Spleen (tissue), 11 donors: ENCODE data around the gene PTGER3. TPM values are rescaled to one million over a fixed set of nuclear protein-coding genes. Genes with fewer than 3 reads are reported as not detected.
"Not testable (repeated sequence)": the region's sequence is repeated elsewhere in the genome, so short reads cannot be mapped to it uniquely, and the experiment has no call there.

Experiments
- DNase-seq: peaks from one replicate; pipeline ENCODE4 v3.0.0-alpha.2; 2020
- H3K27ac ChIP-seq, 8 donors: fragments of 200-600 bp; sonication (generic) in 7 of 8; 1 replicate in 4 of 8; 2 replicates in 4 of 8; pipeline versions ENCODE4 v1.5.0 to v1.8.0; 2016 to 2021; ENCODE audit warnings: inconsistent platforms in 4 of 8, mild to moderate bottlenecking in 4 of 8, moderate library complexity in 1 of 8
- H3K27me3 ChIP-seq, 7 donors: fragments of 200-600 bp; sonication (generic) in 6 of 7; replicated peaks in 1 of 7; 1 replicate in 4 of 7; 2 replicates in 3 of 7; pipeline versions ENCODE4 v1.5.0 to v1.8.0; 2016 to 2021; ENCODE audit warnings: inconsistent platforms in 3 of 7, mild to moderate bottlenecking in 1 of 7
- H3K36me3 ChIP-seq, 6 donors: fragments of 200-600 bp; sonication (generic) in 5 of 6; 1 replicate in 4 of 6; 2 replicates in 2 of 6; pipeline versions ENCODE4 v1.5.0 to v1.8.0; 2016 to 2021; ENCODE audit warnings: inconsistent platforms in 2 of 6
- H3K4me1 ChIP-seq, 6 donors: fragments of 200-600 bp; sonication (generic) in 5 of 6; 1 replicate in 3 of 6; 2 replicates in 3 of 6; pipeline versions ENCODE4 v1.5.0 to v1.8.0; 2016 to 2021; ENCODE audit warnings: inconsistent platforms in 3 of 6
- H3K4me3 ChIP-seq, 8 donors: fragments of 200-600 bp; sonication (generic) in 7 of 8; 1 replicate in 4 of 8; 2 replicates in 4 of 8; pipeline versions ENCODE4 v1.5.0 to v1.8.0; 2016 to 2021; ENCODE audit warnings: inconsistent platforms in 4 of 8, mild to moderate bottlenecking in 4 of 8, moderate library complexity in 2 of 8
- H3K9me3 ChIP-seq, 8 donors: fragments of 200-600 bp; sonication (generic) in 7 of 8; 1 replicate in 4 of 8; 2 replicates in 4 of 8; pipeline versions ENCODE4 v1.5.0 to v1.8.0; 2016 to 2021; ENCODE audit warnings: inconsistent platforms in 4 of 8
- POLR2A ChIP-seq, 3 donors: fragments of 450-650 bp; IDR thresholded peaks; one replicate each; pipeline ENCODE4 v1.5.1; 2017; ENCODE audit warnings: antibody characterized with exemption in 3 of 3, mild to moderate bottlenecking in 1 of 3
- POLR2AphosphoS5 ChIP-seq, 3 donors: sonication (generic); formaldehyde crosslinking; IDR thresholded peaks; one replicate each; pipeline ENCODE4 v1.5.1; 2017; ENCODE audit warnings: antibody characterized with exemption in 3 of 3
- WGBS, 5 donors: extraction: QIAGEN DNeasy Blood & Tissue Kit in 3 of 5; methylation state at CpG; one replicate each; pipeline versions ENCODE4 v1.1.5 to v1.1.7; 2013 to 2018; 5-methylcytosine and 5-hydroxymethylcytosine counted together
- intact Hi-C: fragments of 100-400 bp; cut with DNase I; formaldehyde crosslinking; loops from one replicate; pipeline ENCODE4 v1.15.0; 2023; ENCODE audit warnings: low total_unique reads
- polyA plus RNA-seq, 3 donors: library from polyadenylated mRNA; stranded (reverse); fragments of 200-250 nt; gene quantifications; one replicate each; pipeline ENCODE4 v1.2.1, GENCODE V29; 2013
- total RNA-seq, 7 donors: library from RNA; depleted of rRNA in 3 of 7; stranded (reverse); fragments of >200 nt in 3 of 7; fragmentation: NEBNext Ultra II Directional in 4 of 7; extraction: Animal tissue kit (Norgen Biotek cat#: 25700) in 4 of 7; gene quantifications; one replicate each; pipeline versions ENCODE4 v1.1.0 to v1.2.1, GENCODE V29; 2016 to 2021
- TF ChIP-seq, protein P1 (sequence below), 11 experiments: fragments of 200-600 bp in 7 of 11; fragments of 450-650 bp in 4 of 11; sonication (generic) in 4 of 11; IDR thresholded peaks in 8 of 11; conservative IDR thresholded peaks in 3 of 11; 1 replicate in 7 of 11; 2 replicates in 4 of 11; pipeline versions ENCODE4 v1.4.0 to v1.8.0; 2016 to 2021; ENCODE audit warnings: antibody characterized with exemption in 11 of 11, inconsistent platforms in 4 of 11, mild to moderate bottlenecking in 1 of 11
- donor health status: healthy with polysubstance abuse.
- donor health status: DM: no; HTN: no; CAD: no; lungs with moderate emphysema.
- donor health status: DM: no; HTN: no; CAD: no.
- donor health status: Bipolar disorder and iron deficiency.
- donor health status: healthy.
- donor health status: DM: no; HTN: no; CAD: no.
- donor health status: DM: yes; HTN: yes; CAD: no.

Gene PTGER3
- total and polyA plus RNA-seq, 10 donors: 0.13 to 1.1 (median 0.39) TPM

DNA sequence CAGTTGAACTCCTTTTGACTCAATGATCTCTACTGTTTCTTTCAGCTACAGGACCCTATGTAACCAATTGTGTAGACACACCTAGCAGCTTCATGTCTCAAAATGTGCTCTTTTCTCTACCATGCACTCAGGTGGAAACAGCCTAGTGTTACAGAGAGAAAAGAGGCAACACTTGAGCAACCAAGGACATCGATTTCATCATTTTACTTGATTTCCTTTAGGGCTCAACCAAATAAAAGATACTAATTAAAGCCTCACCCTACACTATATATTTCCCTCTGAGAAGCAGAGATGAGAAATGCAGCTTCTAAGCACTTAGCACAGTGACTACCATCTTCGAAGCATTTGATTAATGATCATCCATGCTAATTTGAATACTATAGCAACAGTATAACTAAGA lies 55.1 kb downstream of the PTGER3 start:
- H3K9me3 ChIP-seq: no peaks in the 10 kb centered on the region
- WGBS, 5 donors: 69 to 87% (median 77%) methylated on average over 2 of the region's 2 CpGs
- intact Hi-C loops: no loop called here
- H3K4me3 ChIP-seq: no peak overlapping the region
- H3K4me1 ChIP-seq: no peaks in the 10 kb centered on the region
- H3K27ac ChIP-seq: no peak overlapping the region
- no peak for TF ChIP-seq POLR2AphosphoS5 (IDR thresholded peaks at IDR 0.05)
- TF ChIP-seq, protein P1, sequence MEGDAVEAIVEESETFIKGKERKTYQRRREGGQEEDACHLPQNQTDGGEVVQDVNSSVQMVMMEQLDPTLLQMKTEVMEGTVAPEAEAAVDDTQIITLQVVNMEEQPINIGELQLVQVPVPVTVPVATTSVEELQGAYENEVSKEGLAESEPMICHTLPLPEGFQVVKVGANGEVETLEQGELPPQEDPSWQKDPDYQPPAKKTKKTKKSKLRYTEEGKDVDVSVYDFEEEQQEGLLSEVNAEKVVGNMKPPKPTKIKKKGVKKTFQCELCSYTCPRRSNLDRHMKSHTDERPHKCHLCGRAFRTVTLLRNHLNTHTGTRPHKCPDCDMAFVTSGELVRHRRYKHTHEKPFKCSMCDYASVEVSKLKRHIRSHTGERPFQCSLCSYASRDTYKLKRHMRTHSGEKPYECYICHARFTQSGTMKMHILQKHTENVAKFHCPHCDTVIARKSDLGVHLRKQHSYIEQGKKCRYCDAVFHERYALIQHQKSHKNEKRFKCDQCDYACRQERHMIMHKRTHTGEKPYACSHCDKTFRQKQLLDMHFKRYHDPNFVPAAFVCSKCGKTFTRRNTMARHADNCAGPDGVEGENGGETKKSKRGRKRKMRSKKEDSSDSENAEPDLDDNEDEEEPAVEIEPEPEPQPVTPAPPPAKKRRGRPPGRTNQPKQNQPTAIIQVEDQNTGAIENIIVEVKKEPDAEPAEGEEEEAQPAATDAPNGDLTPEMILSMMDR (IDR thresholded peaks at IDR 0.05 in 8 of 11, conservative IDR thresholded peaks at IDR 0.05 in 3 of 11): no peak
- no peak for TF ChIP-seq POLR2A (IDR thresholded peaks at IDR 0.05)
- H3K36me3 ChIP-seq: no peaks in the 10 kb centered on the region
- no peak for DNase-seq
- H3K27me3 ChIP-seq: peaks cover 0 to 8% (median 0%) of the 10 kb centered on the region in 7 donors

DNA sequence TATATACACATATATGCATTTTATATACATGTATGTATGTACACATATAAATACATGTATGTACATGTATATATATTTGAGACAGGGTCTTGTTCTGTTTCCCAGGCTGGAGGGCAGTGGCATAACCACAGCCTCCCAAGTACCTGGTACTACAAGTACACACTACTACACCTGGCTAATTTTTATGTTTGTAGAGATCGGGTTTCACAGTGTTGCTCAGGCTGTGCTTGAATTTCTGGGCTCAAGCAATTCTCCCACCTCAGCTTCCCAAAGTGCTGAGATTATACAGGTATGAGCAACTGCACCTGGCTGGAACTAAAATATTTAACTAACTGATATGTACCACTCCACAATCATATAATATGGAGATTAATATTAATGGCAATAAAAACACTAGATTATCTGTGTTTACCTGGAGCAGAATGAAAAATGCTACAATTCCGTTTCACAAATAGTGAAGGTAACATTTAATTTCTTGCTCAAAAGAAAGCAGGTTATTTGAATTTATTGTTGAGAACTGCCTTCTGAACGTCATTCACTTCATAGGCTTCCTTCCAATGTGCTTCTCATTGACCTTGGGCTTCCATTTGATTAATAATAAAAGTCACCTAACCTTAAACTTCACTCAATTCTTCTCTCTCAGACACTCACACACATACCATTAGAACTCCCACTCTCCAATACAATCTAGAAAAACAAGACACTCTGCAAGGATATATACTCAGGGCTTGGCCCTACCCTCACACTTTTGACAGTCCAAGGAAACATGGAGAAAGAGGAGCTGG lies 57.0 kb downstream of the PTGER3 start:
- intact Hi-C loops: no loop called here
- Histone ChIP-seq H3K4me3 (no peak overlapping the region), H3K36me3 (no peaks in the 10 kb centered on the region), H3K4me1 (no peaks in the 10 kb centered on the region), H3K27ac (no peak overlapping the region), H3K9me3 (no peaks in the 10 kb centered on the region), H3K27me3 (peaks cover 0 to 8% (median 0%) of the 10 kb centered on the region in 7 donors)
- no peak for DNase-seq
- WGBS, 5 donors: 69 to 79% (median 72%) methylated on average over 3 of the region's 3 CpGs
- TF ChIP-seq POLR2A (IDR thresholded peaks at IDR 0.05) (no peak), POLR2AphosphoS5 (IDR thresholded peaks at IDR 0.05) (no peak)
- TF ChIP-seq, protein P1 (IDR thresholded peaks at IDR 0.05 in 8 of 11, conservative IDR thresholded peaks at IDR 0.05 in 3 of 11): no peak

DNA sequence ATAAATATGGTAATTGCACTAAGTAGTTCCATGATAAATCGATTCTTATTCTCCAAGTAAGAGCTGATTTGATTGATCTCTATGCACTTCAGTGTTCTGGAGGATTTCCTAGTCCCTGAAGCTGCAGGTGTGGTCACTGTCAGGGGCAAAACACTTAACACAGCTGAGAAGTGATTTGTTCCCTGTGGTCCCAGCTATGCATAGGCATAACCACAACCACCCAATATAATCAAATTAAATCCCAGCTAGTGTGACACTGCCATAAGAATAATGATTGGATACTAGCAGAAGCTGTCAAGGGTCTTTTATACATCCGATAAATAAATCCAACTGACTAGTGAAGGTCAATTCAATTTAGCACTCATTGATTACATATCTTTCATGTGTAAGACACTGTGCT lies 60.1 kb downstream of the PTGER3 start:
- Histone ChIP-seq H3K9me3 (no peaks in the 10 kb centered on the region), H3K27me3 (no peaks in the 10 kb centered on the region), H3K27ac (no peak overlapping the region), H3K4me1 (no peaks in the 10 kb centered on the region), H3K4me3 (no peak overlapping the region), H3K36me3 (no peaks in the 10 kb centered on the region)
- TF ChIP-seq POLR2AphosphoS5 (IDR thresholded peaks at IDR 0.05) (no peak), POLR2A (IDR thresholded peaks at IDR 0.05) (no peak)
- TF ChIP-seq, protein P1 (IDR thresholded peaks at IDR 0.05 in 8 of 11, conservative IDR thresholded peaks at IDR 0.05 in 3 of 11): no peak
- intact Hi-C loops: no loop called here
- no peak for DNase-seq
- 72 to 80% (median 75%) methylated on average over 2 of the region's 2 CpGs for WGBS, 5 donors

DNA sequence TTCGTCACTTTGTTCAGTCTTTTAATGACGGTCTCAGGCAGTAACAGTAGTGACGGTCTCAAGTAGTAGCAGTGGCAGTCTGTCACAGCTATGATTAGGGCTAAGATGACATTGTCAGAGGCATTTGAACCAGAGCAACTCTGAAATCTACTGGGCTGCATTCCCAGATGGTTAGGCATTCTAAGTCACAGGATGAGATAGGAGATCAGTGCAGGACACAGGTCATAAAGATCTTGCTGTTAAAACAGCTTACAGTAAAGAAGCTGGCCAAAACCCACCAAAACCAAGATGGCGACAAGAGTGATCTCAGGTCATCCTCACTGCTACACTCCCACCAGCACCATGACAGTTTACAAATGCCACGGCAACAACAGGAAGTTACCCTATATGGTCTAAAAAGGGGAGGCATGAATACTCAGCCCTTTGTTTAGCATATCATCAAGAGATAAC lies 61.8 kb downstream of the PTGER3 start:
- intact Hi-C loops, H3K27ac ChIP-seq, H3K4me1 ChIP-seq, H3K27me3 ChIP-seq, DNase-seq, H3K9me3 ChIP-seq, H3K36me3 ChIP-seq, H3K4me3 ChIP-seq: not testable (repeated sequence)
- 90 to 94% (median 94%) methylated on average over 5 of the region's 5 CpGs for WGBS, 5 donors

DNA sequence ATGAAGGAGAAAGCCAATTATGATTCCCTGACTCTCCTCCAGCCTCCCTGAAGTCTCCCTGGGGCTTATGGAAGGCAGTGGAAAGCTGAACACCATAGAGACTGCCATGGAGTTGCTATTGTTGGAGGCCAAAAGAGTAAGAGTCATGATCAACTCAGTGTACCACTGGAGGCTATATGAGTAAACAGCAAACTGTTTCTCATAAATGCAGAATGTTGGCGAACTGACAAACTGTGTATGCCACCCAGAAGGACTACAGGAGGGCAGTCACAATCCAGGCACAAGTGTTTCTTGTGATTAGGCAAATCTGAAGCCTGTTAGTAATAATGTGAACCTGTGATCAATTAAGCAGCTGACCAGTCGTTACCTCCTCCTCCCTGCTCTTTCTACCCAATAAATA lies 62.3 kb downstream of the PTGER3 start:
- WGBS, 5 donors: 81 to 94% (median 87%) methylated on average over 2 of the region's 2 CpGs
- H3K27me3 ChIP-seq, H3K9me3 ChIP-seq, H3K27ac ChIP-seq, H3K36me3 ChIP-seq, H3K4me3 ChIP-seq, DNase-seq, H3K4me1 ChIP-seq, intact Hi-C loops: not testable (repeated sequence)
